K562 (cell line): ENCODE measurements around the gene CNOT6L. TPM values are rescaled to one million over a fixed set of nuclear protein-coding genes. Genes with fewer than 3 reads are reported as not detected.

ENCODE experiments used
- ATAC-seq: fragments of 200-7000 bp; cut with Tn5 transposase; 3 replicates; pipeline ENCODE4 v1.9.1; 2020; ENCODE audit warnings: moderate library complexity
- BruUV-seq: library from RNA; stranded (reverse); fragments of 400-500 nt; replicated peaks from 2 replicates; lab custom pipeline; 2021; lab: Mats Ljungman, UMichigan
- CTCF ChIA-PET: fragments of 300-600 bp; formaldehyde crosslinking; extraction: SDS; loops from one replicate; lab custom pipeline; 2021; ENCODE audit warnings: low intra/inter-chr PET ratio; lab: Yijun Ruan, JAX
- POLR2A ChIA-PET: fragments of 300-600, 350-650 bp; sonication (Branson Sonifier 250); formaldehyde crosslinking; extraction: SDS; loops from one replicate; lab custom pipeline; 2021; ENCODE audit warnings: antibody characterized with exemption, inconsistent platforms; lab: Yijun Ruan, JAX
- DNase-seq, 4 experiments: peaks; one replicate each; pipeline versions ENCODE4 v3.0.0 to v3.0.0-alpha.2; 2011 to 2018; ENCODE audit warnings: low spot score in 3 of 4, mixed read lengths in 3 of 4; ENCODE audit errors: extremely low read depth in 1 of 4
- FAIRE-seq: peaks from 2 replicates; lab custom pipeline; 2011; peaks lifted over from hg19 to GRCh38; lab: Jason Lieb, UNC
- H2AFZ ChIP-seq: 2 replicates; pipeline ENCODE4 v1.6.0; 2011; ENCODE audit warnings: low read depth, low read length, control low read depth, inconsistent platforms
- H3K27ac ChIP-seq: fragments of 200-600 bp; 3 replicates; pipeline ENCODE4 v1.8.0; 2011; ENCODE audit warnings: low read depth, mild to moderate bottlenecking, control low read depth, inconsistent platforms, low read length, moderate library complexity, mixed read lengths; ENCODE audit errors: extremely low read depth
- H3K27me3 ChIP-seq, 2 experiments: fragments of 300-600 bp in 1 of 2; 2 replicates in 1 of 2; 3 replicates in 1 of 2; pipeline versions ENCODE4 v1.6.0 to v1.8.0; 2011; ENCODE audit warnings: inconsistent platforms in 2 of 2, low read length in 2 of 2, mild to moderate bottlenecking in 1 of 2, mixed read lengths in 1 of 2, moderate library complexity in 1 of 2; ENCODE audit not compliant: control insufficient read depth in 2 of 2, insufficient read depth in 2 of 2
- H3K36me3 ChIP-seq: fragments of 300-600 bp; 3 replicates; pipeline ENCODE4 v1.8.0; 2011; ENCODE audit warnings: mild to moderate bottlenecking, low read length, inconsistent platforms; ENCODE audit not compliant: control insufficient read depth, insufficient read depth
- H3K4me1 ChIP-seq, 2 experiments: fragments of 200-600 bp in 1 of 2; replicated peaks in 1 of 2; 2 replicates in 1 of 2; 3 replicates in 1 of 2; pipeline versions ENCODE4 v1.5.1 to v1.8.0; 2011; ENCODE audit warnings: inconsistent platforms in 2 of 2, low read length in 2 of 2, mild to moderate bottlenecking in 1 of 2, mixed read lengths in 1 of 2, moderate library complexity in 1 of 2; ENCODE audit not compliant: control insufficient read depth in 2 of 2, insufficient read depth in 2 of 2
- H3K4me2 ChIP-seq: 2 replicates; pipeline ENCODE4 v1.6.1; 2011; ENCODE audit warnings: low read length, control low read depth, inconsistent platforms, mixed read lengths; ENCODE audit not compliant: insufficient read depth
- H3K4me3 ChIP-seq: fragments of 200-600 bp; sonication (generic), shearing (Covaris generic); 2 replicates; pipeline ENCODE4 v1.5.1; 2016; ENCODE audit warnings: control low read depth, inconsistent platforms
- H3K79me2 ChIP-seq: fragments of 200-600 bp; 3 replicates; pipeline ENCODE4 v1.8.0; 2011; ENCODE audit warnings: low read length, inconsistent platforms; ENCODE audit not compliant: control insufficient read depth, insufficient read depth
- H3K9ac ChIP-seq, 2 experiments: 2 replicates each; pipeline versions ENCODE4 v1.6.0 to v1.6.1; 2011; ENCODE audit warnings: low read depth in 2 of 2, low read length in 2 of 2, control low read depth in 1 of 2, inconsistent platforms in 1 of 2, mild to moderate bottlenecking in 1 of 2, mixed read lengths in 1 of 2; ENCODE audit not compliant: insufficient read depth in 1 of 2
- H3K9me1 ChIP-seq: one replicate; pipeline ENCODE4 v1.6.0; 2011; ENCODE audit warnings: inconsistent platforms, mild to moderate bottlenecking, low read length, moderate library complexity; ENCODE audit not compliant: control insufficient read depth, insufficient read depth
- H3K9me3 ChIP-seq: replicated peaks from 2 replicates; pipeline ENCODE4 v1.5.1; 2011; ENCODE audit warnings: low read depth, low read length, inconsistent platforms; ENCODE audit not compliant: control insufficient read depth, insufficient read depth
- H4K20me1 ChIP-seq: replicated peaks from 2 replicates; pipeline ENCODE4 v1.6.1; 2011; ENCODE audit warnings: low read length, inconsistent platforms, mixed read lengths; ENCODE audit not compliant: control insufficient read depth, insufficient read depth
- ARID4B ChIP-seq: sonication (generic); formaldehyde crosslinking; IDR thresholded peaks from 2 replicates; pipeline ENCODE4 v1.8.0; 2022; ENCODE audit warnings: mild to moderate bottlenecking, missing genetic modification reagents
- L3MBTL2 ChIP-seq: fragments of 450-650 bp; IDR thresholded peaks from 2 replicates; pipeline ENCODE4 v1.6.1; 2016; ENCODE audit warnings: mild to moderate bottlenecking, moderate library complexity
- MED1 ChIP-seq: sonication (generic); formaldehyde crosslinking; IDR thresholded peaks from 2 replicates; pipeline ENCODE4 v1.8.1; 2023; ENCODE audit warnings: missing genetic modification reagents, borderline replicate concordance
- MXD1 ChIP-seq: fragments of 250-450 bp; sonication (Bioruptor Pico); IDR thresholded peaks from 2 replicates; pipeline ENCODE4 v1.8.0; 2021; ENCODE audit warnings: borderline replicate concordance, mild to moderate bottlenecking, moderate library complexity; ENCODE audit not compliant: poor library complexity, severe bottlenecking
- PATZ1 ChIP-seq: fragments of 250-450 bp; sonication (Bioruptor Pico); IDR thresholded peaks from 2 replicates; pipeline ENCODE4 v1.5.0; 2020; ENCODE audit warnings: mild to moderate bottlenecking, borderline replicate concordance
- SIN3B ChIP-seq: fragments of 450-650 bp; IDR thresholded peaks from 2 replicates; pipeline ENCODE4 v1.6.1; 2017; ENCODE audit warnings: low read depth, mild to moderate bottlenecking, moderate library complexity
- TSC22D4 ChIP-seq: fragments of 450-650 bp; IDR thresholded peaks from 2 replicates; pipeline ENCODE4 v1.6.1; 2016; ENCODE audit warnings: missing genetic modification characterization, missing biosample characterization, control low read depth
- WGBS: fragments of 100-300 bp; shearing (Covaris generic); methylation state at CpG from one replicate; pipeline ENCODE4 v1.1.6; 2016; ENCODE audit warnings: low coverage, mixed read lengths; ENCODE audit not compliant: insufficient coverage; ENCODE audit errors: missing lambda C conversion rate; 5-methylcytosine and 5-hydroxymethylcytosine counted together
- in situ Hi-C: fragments of 300-500 bp; cut with MboI; formaldehyde crosslinking; loops from 4 replicates; pipeline ENCODE4 v1.15.0; 2018; ENCODE audit warnings: inconsistent platforms, mixed read lengths
- intact Hi-C: fragments of 100-400 bp; cut with micrococcal nuclease; formaldehyde crosslinking; loops from 2 replicates; pipeline ENCODE4 v1.14.2; 2022
- polyA plus RNA-seq, 8 experiments: library from polyadenylated mRNA; depleted of rRNA in 4 of 8; stranded (reverse) in 5 of 8; unstranded in 3 of 8; fragments of >200 nt; fragmentation: Nextera tagmentation in 2 of 8; fragmentation: Illumina TruSeq in 1 of 8; extraction: Ambion mirVana in 2 of 8; extraction: Trizol in 1 of 8; gene quantifications; 2 replicates each; pipeline versions ENCODE4 v1.2.1 to v1.2.3, GENCODE V29; 2011 to 2014; ENCODE audit warnings: inconsistent platforms in 1 of 8, missing spikeins in 1 of 8
- total RNA-seq, 7 experiments: library from RNA; depleted of rRNA in 6 of 7; stranded (reverse); fragments of >200 nt in 6 of 7; fragmentation: Illumina TruSeq in 2 of 7; extraction: Trizol in 2 of 7; gene quantifications; 2 replicates each; pipeline versions ENCODE4 v1.2.1 to v1.2.3, GENCODE V29; 2011 to 2021; ENCODE audit warnings: low replicate concordance in 1 of 7
- TF ChIP-seq, protein P1 (sequence below): IDR thresholded peaks from 2 replicates; pipeline ENCODE4 v1.6.1; 2012; ENCODE audit warnings: low read depth, low read length, improper control_type of control experiment, borderline replicate concordance

The CNOT6L gene
- total and polyA plus RNA-seq, 9 of the 15 experiments (the other 6 are each of a cell fraction or from before 2014, with no cell fraction given): 3.7 to 27.9 (median 6.5) TPM

- Histone ChIP-seq H3K36me3 (no peaks in the 10 kb centered on the region; the same call in 2 of the 3 replicates), H3K4me2 (no peak overlapping the region), H3K9me3 (no peaks in the 10 kb centered on the region), H3K9me1 (no peaks in the 10 kb centered on the region), H4K20me1 (no peaks in the 10 kb centered on the region), H2AFZ (no peak overlapping the region), H3K27ac (no peak overlapping the region), H3K9ac (no peak overlapping the region), H3K27me3 (no peaks in the 10 kb centered on the region), H3K79me2 (no peaks in the 10 kb centered on the region), H3K4me1 (no peaks in the 10 kb centered on the region), H3K4me3 (no peak overlapping the region)
- TF ChIP-seq MXD1 (CRISPR knock-in tag): no peak
- TF ChIP-seq, protein P1, sequence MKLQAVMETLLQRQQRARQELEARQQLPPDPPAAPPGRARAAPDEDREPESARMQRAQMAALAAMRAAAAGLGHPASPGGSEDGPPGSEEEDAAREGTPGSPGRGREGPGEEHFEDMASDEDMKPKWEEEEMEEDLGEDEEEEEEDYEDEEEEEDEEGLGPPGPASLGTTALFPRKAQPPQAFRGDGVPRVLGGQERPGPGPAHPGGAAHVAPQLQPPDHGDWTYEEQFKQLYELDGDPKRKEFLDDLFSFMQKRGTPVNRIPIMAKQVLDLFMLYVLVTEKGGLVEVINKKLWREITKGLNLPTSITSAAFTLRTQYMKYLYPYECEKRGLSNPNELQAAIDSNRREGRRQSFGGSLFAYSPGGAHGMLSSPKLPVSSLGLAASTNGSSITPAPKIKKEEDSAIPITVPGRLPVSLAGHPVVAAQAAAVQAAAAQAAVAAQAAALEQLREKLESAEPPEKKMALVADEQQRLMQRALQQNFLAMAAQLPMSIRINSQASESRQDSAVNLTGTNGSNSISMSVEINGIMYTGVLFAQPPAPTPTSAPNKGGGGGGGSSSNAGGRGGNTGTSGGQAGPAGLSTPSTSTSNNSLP: no peak
- TF ChIP-seq TSC22D4: no peak
- TF ChIP-seq SIN3B: no peak
- no peak for TF ChIP-seq PATZ1 (CRISPR knock-in tag)
- TF ChIP-seq MED1: no peak
- no peak for TF ChIP-seq L3MBTL2
- no peak for TF ChIP-seq ARID4B (CRISPR knock-in tag)
- 71% methylated on average over 3 of the region's 3 CpGs for WGBS
- in situ Hi-C loops (no loop called here), intact Hi-C loops (no loop called here)
- BruUV-seq: no TSS peak
- ChIA-PET CTCF (no interaction called here), POLR2A (interaction anchor here (0.8 kb wide), 1 partner anchor 20 kb away, joined by 3 read pairs; no protein-coding TSS in a partner anchor)
- FAIRE-seq (no peak), DNase-seq (no peak), ATAC-seq (no peak)
Observed at GRCh38 chr4:77715414-77716290, 103.5 kb downstream of the CNOT6L start.
